Suprapubic skin (tissue), 3 donors: ENCODE results near the gene MSRB1.

Source experiments
- POLR2AphosphoS5 ChIP-seq, 3 donors: sonication (generic); formaldehyde crosslinking; IDR thresholded peaks; one replicate each; pipeline ENCODE4 v1.6.1; 2017; ENCODE audit warnings: antibody characterized with exemption in 3 of 3
- TF ChIP-seq, protein P1 (sequence below), 2 donors: fragments of 200-600 bp in 1 of 2; fragments of 450-650 bp in 1 of 2; sonication (generic) in 1 of 2; IDR thresholded peaks; one replicate each; pipeline ENCODE4 v1.5.1; 2016 to 2019; ENCODE audit warnings: antibody characterized with exemption in 2 of 2, mild to moderate bottlenecking in 1 of 2, moderate library complexity in 1 of 2

GRCh38 chr16:1964506-1965395, 21.8 kb upstream of the MSRB1 start, which contains the start of gene RPS2:
- TF ChIP-seq, protein P1, sequence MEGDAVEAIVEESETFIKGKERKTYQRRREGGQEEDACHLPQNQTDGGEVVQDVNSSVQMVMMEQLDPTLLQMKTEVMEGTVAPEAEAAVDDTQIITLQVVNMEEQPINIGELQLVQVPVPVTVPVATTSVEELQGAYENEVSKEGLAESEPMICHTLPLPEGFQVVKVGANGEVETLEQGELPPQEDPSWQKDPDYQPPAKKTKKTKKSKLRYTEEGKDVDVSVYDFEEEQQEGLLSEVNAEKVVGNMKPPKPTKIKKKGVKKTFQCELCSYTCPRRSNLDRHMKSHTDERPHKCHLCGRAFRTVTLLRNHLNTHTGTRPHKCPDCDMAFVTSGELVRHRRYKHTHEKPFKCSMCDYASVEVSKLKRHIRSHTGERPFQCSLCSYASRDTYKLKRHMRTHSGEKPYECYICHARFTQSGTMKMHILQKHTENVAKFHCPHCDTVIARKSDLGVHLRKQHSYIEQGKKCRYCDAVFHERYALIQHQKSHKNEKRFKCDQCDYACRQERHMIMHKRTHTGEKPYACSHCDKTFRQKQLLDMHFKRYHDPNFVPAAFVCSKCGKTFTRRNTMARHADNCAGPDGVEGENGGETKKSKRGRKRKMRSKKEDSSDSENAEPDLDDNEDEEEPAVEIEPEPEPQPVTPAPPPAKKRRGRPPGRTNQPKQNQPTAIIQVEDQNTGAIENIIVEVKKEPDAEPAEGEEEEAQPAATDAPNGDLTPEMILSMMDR (IDR thresholded peaks at IDR 0.05) = no peak
- peak; percentile 96 to 100 (median 99) for TF ChIP-seq POLR2AphosphoS5 (IDR thresholded peaks at IDR 0.05)
